NCI-H526 (cell line): ENCODE data around the gene VPS13D.
A peak's percentile ranks its signal among the peaks of the same experiment; 100 is the strongest.

ENCODE experiments used
- DNase-seq, 2 experiments: peaks; one replicate each; lab custom pipeline; 2025; lab: John Stamatoyannopoulos, UW

VPS13D gene

GRCh38 chr1:12339396-12339795, 109.6 kb downstream of the VPS13D start:
- DNase-seq: no peak

- DNase-seq: peak in 1 of 2 experiments; percentile 8
Observed at GRCh38 chr1:12339811-12340543, 110.1 kb downstream of the VPS13D start.

- DNase-seq: no peak
Observed at GRCh38 chr1:12340544-12340930, 110.7 kb downstream of the VPS13D start.

- DNase-seq: no peak
Observed at GRCh38 chr1:12341667-12342066, 111.8 kb downstream of the VPS13D start.

GRCh38 chr1:12342401-12343003, 112.7 kb downstream of the VPS13D start:
- DNase-seq: no peak

GRCh38 chr1:12343823-12344487, 114.1 kb downstream of the VPS13D start:
- DNase-seq: no peak

GRCh38 chr1:12344596-12345349, 114.9 kb downstream of the VPS13D start:
- DNase-seq: no peak

- DNase-seq: no peak
Observed at GRCh38 chr1:12345350-12346217, 115.8 kb downstream of the VPS13D start.

- DNase-seq: no peak
Observed at GRCh38 chr1:12346483-12347151, 116.8 kb downstream of the VPS13D start.

GRCh38 chr1:12348113-12348512, 118.3 kb downstream of the VPS13D start:
- DNase-seq: no peak

GRCh38 chr1:12353981-12354380, 124.2 kb downstream of the VPS13D start:
- DNase-seq: no peak

- DNase-seq: no peak
Observed at GRCh38 chr1:12356004-12356890, 126.4 kb downstream of the VPS13D start.

- no peak for DNase-seq
Observed at GRCh38 chr1:12358499-12358898, 128.7 kb downstream of the VPS13D start.

GRCh38 chr1:12359359-12360133, 129.7 kb downstream of the VPS13D start:
- DNase-seq: no peak

GRCh38 chr1:12368646-12369045, 138.8 kb downstream of the VPS13D start:
- no peak for DNase-seq

- no peak for DNase-seq
Observed at GRCh38 chr1:12369258-12369657, 139.4 kb downstream of the VPS13D start.

- no peak for DNase-seq
Observed at GRCh38 chr1:12370333-12370975, 140.6 kb downstream of the VPS13D start.

- DNase-seq: no peak
Observed at GRCh38 chr1:12371053-12371452, 141.2 kb downstream of the VPS13D start.

GRCh38 chr1:12372180-12372579, 142.3 kb downstream of the VPS13D start:
- no peak for DNase-seq
